Esophagus squamous epithelium (tissue), 5 donors: Measurements from ENCODE around the gene TNPO1. TPM values are rescaled to one million over a fixed set of nuclear protein-coding genes. Genes with fewer than 3 reads are reported as not detected.

Source experiments
- DNase-seq: peaks from one replicate; lab custom pipeline; 2025; lab: John Stamatoyannopoulos, UW
- H3K27ac ChIP-seq, 4 donors: fragments of 200-600 bp; sonication (generic); one replicate each; pipeline ENCODE4 v1.5.1; 2016 to 2019; ENCODE audit warnings: mild to moderate bottlenecking in 1 of 4
- H3K27me3 ChIP-seq, 4 donors: fragments of 200-600 bp; sonication (generic); 1 replicate in 3 of 4; 2 replicates in 1 of 4; pipeline versions ENCODE4 v1.5.1 to v1.6.0; 2017 to 2021; ENCODE audit warnings: antibody characterized with exemption in 1 of 4
- H3K36me3 ChIP-seq, 3 donors: fragments of 200-600 bp; sonication (generic); one replicate each; pipeline ENCODE4 v1.5.1; 2016 to 2019
- H3K4me1 ChIP-seq, 3 donors: fragments of 200-600 bp; sonication (generic); one replicate each; pipeline ENCODE4 v1.5.1; 2017 to 2019
- H3K4me3 ChIP-seq, 4 donors: fragments of 200-600 bp; sonication (generic); 1 replicate in 3 of 4; 2 replicates in 1 of 4; pipeline ENCODE4 v1.5.1; 2016 to 2019; ENCODE audit warnings: mild to moderate bottlenecking in 2 of 4, moderate library complexity in 1 of 4
- H3K9me3 ChIP-seq, 3 donors: fragments of 200-600 bp; sonication (generic); one replicate each; pipeline ENCODE4 v1.5.1; 2016 to 2019
- CTCF ChIP-seq, 6 experiments: fragments of 450-650 bp in 4 of 6; fragments of 200-600 bp in 2 of 6; sonication (generic) in 2 of 6; IDR thresholded peaks; one replicate each; pipeline ENCODE4 v1.5.1; 2016 to 2019; ENCODE audit warnings: antibody characterized with exemption in 6 of 6, mild to moderate bottlenecking in 4 of 6, moderate library complexity in 4 of 6
- POLR2A ChIP-seq, 4 donors: fragments of 450-650 bp; IDR thresholded peaks; one replicate each; pipeline ENCODE4 v1.6.1; 2017; ENCODE audit warnings: antibody characterized with exemption in 4 of 4, mild to moderate bottlenecking in 4 of 4, moderate library complexity in 3 of 4
- WGBS, 2 donors: methylation state at CpG; one replicate each; pipeline ENCODE4 v1.1.5; 2018; 5-methylcytosine and 5-hydroxymethylcytosine counted together
- intact Hi-C: fragments of 100-400 bp; cut with DNase I; formaldehyde crosslinking; loops from one replicate; pipeline ENCODE4 v1.15.0; 2022
- total RNA-seq, 4 donors: library from RNA; depleted of rRNA; stranded (reverse); fragments of >200 nt; gene quantifications; one replicate each; pipeline ENCODE4 v1.1.0, GENCODE V29; 2016
- donor health status: DM: yes; HTN: yes; CAD: no.

TNPO1 gene
- total RNA-seq, 4 donors from 2014 or later: 49.1 to 90.6 (median 78.0) TPM

DNA sequence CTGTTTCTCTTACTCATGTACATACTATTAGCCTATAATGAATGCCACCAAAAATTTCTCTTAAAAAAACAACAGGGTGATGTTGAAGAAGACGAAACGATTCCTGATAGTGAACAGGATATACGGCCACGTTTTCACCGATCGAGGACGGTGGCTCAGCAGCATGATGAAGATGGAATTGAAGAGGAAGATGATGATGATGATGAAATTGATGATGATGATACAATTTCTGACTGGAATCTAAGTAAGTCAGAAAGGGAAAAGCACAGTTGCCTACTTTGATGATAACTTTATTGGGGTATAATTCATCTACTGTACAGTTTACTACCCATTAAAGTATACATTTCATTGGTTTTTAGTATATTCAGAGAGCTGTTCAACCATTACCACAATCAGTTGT is 66.5 kb downstream of the TNPO1 start:
- Histone ChIP-seq H3K4me1 (no peaks in the 10 kb centered on the region), H3K27ac (no peak overlapping the region), H3K36me3 (peaks cover 0 to 100% (median 10%) of the 10 kb centered on the region in 3 donors), H3K27me3 (no peaks in the 10 kb centered on the region), H3K4me3 (no peak overlapping the region), H3K9me3 (no peaks in the 10 kb centered on the region)
- DNase-seq: no peak
- no peak for TF ChIP-seq CTCF (IDR thresholded peaks at IDR 0.05)
- WGBS, 2 donors: 95 to 97% methylated on average over 7 of the region's 7 CpGs
- intact Hi-C loops: no loop called here

DNA sequence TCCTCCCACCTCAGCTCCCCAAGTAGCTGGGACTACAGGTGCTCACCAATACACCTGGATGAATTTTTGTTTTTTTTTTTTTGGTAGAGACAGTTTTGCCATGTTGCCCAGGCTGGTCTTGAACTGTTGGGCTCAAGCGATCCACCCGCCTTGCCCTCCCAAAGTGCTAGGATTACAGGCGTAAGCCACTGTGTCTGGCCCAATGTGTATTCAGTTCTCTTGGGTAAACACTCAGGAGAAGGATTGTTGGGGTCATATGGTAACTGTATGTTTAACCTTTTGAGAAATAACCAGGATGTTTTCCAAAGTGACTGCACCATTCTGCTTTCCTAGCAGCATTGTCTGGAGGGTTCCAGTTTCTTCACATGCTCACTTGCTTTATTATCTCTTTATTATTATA is 67.4 kb downstream of the TNPO1 start:
- Histone ChIP-seq H3K36me3 (peaks cover 0 to 100% (median 16%) of the 10 kb centered on the region in 3 donors), H3K4me3 (no peak overlapping the region), H3K27me3 (no peaks in the 10 kb centered on the region), H3K27ac (no peak overlapping the region), H3K9me3 (no peaks in the 10 kb centered on the region), H3K4me1 (no peaks in the 10 kb centered on the region)
- 89 to 100% methylated on average over 3 of the region's 3 CpGs for WGBS, 2 donors
- intact Hi-C loops: no loop called here
- no peak for TF ChIP-seq POLR2A (IDR thresholded peaks at IDR 0.05)
- TF ChIP-seq CTCF (IDR thresholded peaks at IDR 0.05): no peak
- DNase-seq: no peak

DNA sequence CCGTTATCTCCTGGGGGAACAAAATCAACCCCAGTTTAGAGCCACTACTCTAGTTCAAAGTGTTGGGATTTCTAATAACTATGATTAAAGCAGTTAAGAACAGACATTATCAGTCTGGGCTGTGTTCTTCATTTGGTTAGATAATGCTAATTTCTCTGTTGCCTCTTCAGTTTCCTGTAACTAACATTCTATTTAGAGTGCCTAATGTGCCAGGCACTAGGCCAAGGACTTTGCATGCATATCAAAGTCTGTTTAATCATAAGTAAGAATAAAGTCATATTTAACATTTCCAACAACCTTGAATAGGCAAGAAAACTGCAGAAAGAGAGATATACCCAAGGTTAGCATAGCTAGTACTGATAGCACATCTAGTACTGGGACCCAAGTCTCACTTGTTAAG is 68.4 kb downstream of the TNPO1 start:
- intact Hi-C loops: no loop called here
- WGBS, 2 donors: 83 to 100% methylated on average over 1 of the region's 1 CpG

GRCh38 chr5:72885824-72886223 is 69.4 kb downstream of the TNPO1 start:
- H3K4me1 ChIP-seq: no peaks in the 10 kb centered on the region
- no peak overlapping the region for H3K27ac ChIP-seq
- no peaks in the 10 kb centered on the region for H3K9me3 ChIP-seq
- intact Hi-C loops: no loop called here
- peaks cover 3 to 100% (median 19%) of the 10 kb centered on the region in 3 donors for H3K36me3 ChIP-seq
- H3K4me3 ChIP-seq: no peak overlapping the region
- no peak for TF ChIP-seq POLR2A (IDR thresholded peaks at IDR 0.05)
- no peak for TF ChIP-seq CTCF (IDR thresholded peaks at IDR 0.05)
- 93 to 96% methylated on average over 4 of the region's 4 CpGs for WGBS, 2 donors
- H3K27me3 ChIP-seq: no peaks in the 10 kb centered on the region
- no peak for DNase-seq

More for the DNA sequence above, 68.4 kb downstream of the TNPO1 start:
- Histone ChIP-seq H3K27me3 (no peaks in the 10 kb centered on the region), H3K4me3 (no peak overlapping the region), H3K9me3 (no peaks in the 10 kb centered on the region), H3K27ac (no peak overlapping the region), H3K36me3 (peaks cover 0 to 100% (median 16%) of the 10 kb centered on the region in 3 donors), H3K4me1 (no peaks in the 10 kb centered on the region)
- TF ChIP-seq CTCF (IDR thresholded peaks at IDR 0.05) (no peak), POLR2A (IDR thresholded peaks at IDR 0.05) (no peak)
- no peak for DNase-seq

DNA sequence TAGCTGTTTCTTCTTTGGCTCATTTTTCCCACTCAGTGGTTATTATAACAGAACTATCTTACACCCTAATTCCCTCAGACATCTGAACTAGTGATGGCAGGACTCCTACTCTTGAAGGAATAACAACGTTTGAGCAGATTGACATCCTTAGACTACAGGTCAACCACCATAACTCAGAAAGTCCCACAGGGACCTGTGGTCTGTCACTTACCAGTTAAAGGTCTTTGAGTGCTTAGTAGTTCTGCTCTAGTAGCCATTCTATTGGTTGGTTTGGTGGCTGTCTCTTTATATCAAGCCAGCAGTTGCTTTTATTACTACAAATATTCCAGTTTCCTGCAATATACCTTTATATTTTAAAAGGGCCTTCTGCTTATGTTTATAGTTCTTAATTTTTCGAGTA is 72.1 kb downstream of the TNPO1 start:
- Histone ChIP-seq H3K4me3 (no peak overlapping the region), H3K4me1 (no peaks in the 10 kb centered on the region), H3K36me3 (peaks cover 7 to 100% (median 23%) of the 10 kb centered on the region in 3 donors), H3K9me3 (no peaks in the 10 kb centered on the region), H3K27ac (no peak overlapping the region), H3K27me3 (no peaks in the 10 kb centered on the region)
- intact Hi-C loops: no loop called here
- 61 to 77% methylated on average over 2 of the region's 2 CpGs for WGBS, 2 donors
- TF ChIP-seq POLR2A (IDR thresholded peaks at IDR 0.05) (no peak), CTCF (IDR thresholded peaks at IDR 0.05) (no peak)
- no peak for DNase-seq
